VCaP (cell line): ENCODE data around the gene WFDC2.
A peak's percentile ranks its signal among the peaks of the same experiment; 100 is the strongest.

Experiments
- H3K27ac ChIP-seq: fragments of 450-650 bp; 2 replicates; pipeline ENCODE4 v1.5.1; 2017
- CTCF ChIP-seq: fragments of 450-650 bp; conservative IDR thresholded peaks from 2 replicates; pipeline ENCODE4 v1.5.1; 2017; ENCODE audit warnings: mild to moderate bottlenecking, moderate library complexity

Gene WFDC2

GRCh38 chr20:45452772-45453691, 16.5 kb upstream of the WFDC2 start:
- TF ChIP-seq CTCF: no peak

GRCh38 chr20:45456632-45457031, 12.9 kb upstream of the WFDC2 start:
- peak; percentile 68 for TF ChIP-seq CTCF
- no peak overlapping the region for H3K27ac ChIP-seq

More at GRCh38 chr20:45452772-45453691, 16.5 kb upstream of the WFDC2 start:
- H3K27ac ChIP-seq: no peak overlapping the region

- no peak overlapping the region for H3K27ac ChIP-seq
- TF ChIP-seq CTCF: peak; percentile 53
Observed at GRCh38 chr20:45459606-45460005, 9.9 kb upstream of the WFDC2 start.

GRCh38 chr20:45461225-45461624, 8.3 kb upstream of the WFDC2 start:
- no peak for TF ChIP-seq CTCF
- no peak overlapping the region for H3K27ac ChIP-seq

GRCh38 chr20:45462711-45463509, 6.6 kb upstream of the WFDC2 start:
- H3K27ac ChIP-seq: peak overlapping the region; percentile 85; the same call in 1 of the 2 replicates
- no peak for TF ChIP-seq CTCF

GRCh38 chr20:45463709-45464108, 5.8 kb upstream of the WFDC2 start:
- H3K27ac ChIP-seq: peak overlapping the region; percentile 85; the same call in 1 of the 2 replicates

More at GRCh38 chr20:45463709-45464108, 5.8 kb upstream of the WFDC2 start:
- no peak for TF ChIP-seq CTCF
